ENCODE measurements around the gene PEF1.
A peak's percentile ranks its signal among the peaks of the same experiment; 100 is the strongest.

PEF1 gene

DNA sequence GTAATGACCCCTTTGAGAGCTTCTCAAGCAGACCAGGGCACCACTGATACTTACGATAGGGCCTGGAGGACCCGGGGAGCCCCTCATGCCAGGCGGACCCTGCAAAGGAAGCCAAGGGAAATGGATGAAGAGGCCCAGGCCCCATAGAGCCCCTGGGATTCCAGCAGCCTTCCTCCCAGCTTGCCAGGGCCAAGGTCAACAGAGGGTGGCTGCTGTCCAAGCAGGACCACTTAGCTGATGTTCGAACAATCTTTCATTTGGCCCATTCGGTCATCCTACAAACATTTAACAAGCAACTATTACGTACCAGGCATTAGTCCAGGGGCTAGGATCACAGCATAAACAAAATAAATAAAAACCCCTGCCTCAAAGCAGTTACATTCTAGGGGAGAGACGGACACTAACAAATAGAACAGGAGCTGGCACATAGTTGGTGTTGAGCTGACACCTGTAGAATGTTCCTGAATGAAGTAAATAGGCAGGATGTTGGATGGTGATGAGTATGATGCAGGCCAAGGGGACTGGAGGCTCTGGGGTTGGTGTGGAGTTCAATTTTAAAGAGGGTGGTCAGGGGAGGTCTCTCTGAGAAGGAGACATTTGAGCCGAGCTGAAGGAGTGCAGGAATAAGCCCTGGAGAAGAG lies 27.0 kb upstream of the PEF1 start:
- DNase-seq (ENCODE audit: low spot score), result no peak

DNA sequence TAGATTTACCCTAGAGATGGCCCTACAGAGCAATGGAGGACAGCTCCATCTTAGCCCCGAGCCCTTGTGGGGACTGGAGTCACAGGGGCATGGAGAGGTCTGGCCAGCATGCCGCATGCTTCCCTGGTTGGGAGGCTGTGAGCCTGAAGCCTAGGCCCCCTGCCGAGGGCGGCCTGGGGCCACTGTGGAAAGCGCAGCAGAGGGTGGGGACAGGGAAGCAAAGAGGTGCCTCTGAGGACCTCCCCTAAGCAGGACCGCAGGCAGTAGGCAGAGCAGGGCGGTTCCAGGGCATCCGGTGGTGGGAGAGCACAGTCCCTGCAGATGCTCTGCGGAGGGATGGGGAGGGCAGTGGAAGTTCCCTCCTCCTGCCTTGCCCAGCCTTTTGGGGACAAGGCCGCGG lies 26.5 kb upstream of the PEF1 start:
- DNase-seq (ENCODE audit: low spot score), result no peak

DNA sequence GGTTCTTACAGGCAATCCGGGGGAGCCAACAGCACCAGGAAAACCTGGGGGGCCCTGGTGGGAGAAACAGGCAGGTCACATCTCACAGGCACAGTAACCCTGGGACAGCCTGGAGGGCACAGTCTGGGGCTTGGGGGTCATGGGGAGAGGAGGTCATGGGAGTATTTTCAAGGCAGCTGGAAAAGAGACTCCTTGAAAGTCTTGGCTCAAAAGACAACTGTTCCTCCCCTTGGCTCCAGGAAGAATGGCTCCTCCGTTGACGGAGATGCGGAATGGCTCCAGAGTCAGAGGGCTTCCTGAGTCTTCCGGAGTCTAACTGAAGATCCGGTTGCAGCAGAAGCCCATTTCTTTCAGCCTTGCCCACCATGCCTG lies 25.9 kb upstream of the PEF1 start:
- no peak for DNase-seq (ENCODE audit: low spot score)

DNA sequence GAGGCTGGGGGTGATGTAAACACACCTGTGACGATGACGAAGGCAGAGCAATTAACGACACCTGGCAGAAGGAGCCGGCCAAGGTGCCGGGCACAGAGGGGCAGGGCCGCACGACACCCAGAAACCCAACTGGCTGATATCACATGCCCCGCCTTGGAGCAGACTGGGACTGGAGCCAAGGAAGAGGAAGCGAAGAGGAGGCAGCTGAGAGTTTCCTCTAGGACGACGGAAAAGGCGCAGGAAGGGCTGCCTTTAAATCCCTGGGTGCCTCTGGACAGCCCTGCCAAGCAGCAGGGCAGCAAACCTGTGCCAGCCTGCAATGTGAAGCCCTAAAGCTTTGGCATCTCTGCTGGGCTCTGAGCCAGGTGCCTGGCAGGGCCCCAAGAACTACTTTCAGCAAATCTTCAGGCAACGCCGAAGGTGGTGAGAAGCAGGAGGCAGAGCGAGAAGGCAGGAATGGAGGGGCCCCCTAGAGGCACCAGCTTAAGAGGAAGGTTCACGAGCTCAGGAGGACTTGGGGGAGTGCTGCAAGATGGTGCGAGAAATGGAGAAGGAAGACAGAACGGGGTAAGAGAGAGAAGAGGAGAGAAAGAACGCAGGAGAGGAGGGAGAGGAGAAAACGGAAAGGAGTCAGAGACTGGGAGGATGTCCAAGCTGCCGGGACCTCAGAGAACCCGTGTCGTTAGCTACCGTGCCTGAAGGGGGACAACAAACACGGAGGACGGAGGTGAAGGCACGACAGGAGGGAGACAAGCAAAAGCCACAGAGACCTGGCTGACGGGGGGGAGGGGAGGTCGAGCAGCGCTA lies 25.3 kb upstream of the PEF1 start:
- DNase-seq (ENCODE audit: low spot score), result no peak

DNA sequence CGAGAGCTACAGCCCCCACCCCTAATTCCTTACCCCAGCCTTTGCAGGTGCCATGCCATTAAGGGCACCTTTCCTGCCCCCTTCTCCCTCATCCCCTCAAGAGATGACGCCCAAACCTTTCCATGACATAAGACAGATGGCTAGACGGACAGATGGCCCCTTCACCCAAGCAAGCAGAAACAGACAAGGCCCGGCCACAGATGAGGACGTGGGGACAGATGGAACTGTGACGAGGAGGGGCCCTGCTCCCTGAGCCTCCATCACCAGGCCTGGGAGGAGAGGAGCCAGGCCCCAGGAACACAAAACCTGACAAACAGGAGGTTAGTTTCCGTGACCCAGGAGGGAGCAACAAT lies 24.7 kb upstream of the PEF1 start:
- DNase-seq (ENCODE audit: low spot score), result no peak

DNA sequence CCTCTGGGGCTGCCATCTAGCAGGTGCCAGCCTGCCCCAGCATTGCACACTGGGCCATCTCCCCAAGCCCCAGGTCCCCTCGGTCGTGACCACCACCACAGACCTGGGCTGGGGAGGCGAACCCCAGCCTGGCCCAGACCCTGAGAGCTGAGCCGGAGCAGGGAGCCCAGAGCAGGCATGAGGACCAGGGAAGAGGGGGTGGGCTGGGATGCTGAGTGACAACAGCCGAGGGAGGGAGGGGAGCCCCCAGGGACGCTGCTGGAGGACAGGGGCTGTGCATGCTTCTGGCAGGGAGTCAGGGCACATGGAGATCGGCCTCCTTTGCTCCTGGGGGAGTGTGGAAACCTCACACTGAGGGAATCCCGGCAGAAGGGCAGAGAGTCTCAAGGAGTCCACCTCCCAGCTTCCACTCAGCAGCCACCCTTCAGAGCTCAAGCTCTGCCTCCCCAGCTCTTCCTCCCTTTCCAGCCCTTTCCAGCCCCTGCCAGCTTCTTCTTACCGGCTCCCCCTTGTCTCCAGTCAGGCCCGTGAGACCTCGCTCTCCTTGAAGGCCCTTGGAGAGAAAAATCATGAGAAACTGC lies 23.7 kb upstream of the PEF1 start:
- DNase-seq (ENCODE audit: low spot score), result no peak

DNA sequence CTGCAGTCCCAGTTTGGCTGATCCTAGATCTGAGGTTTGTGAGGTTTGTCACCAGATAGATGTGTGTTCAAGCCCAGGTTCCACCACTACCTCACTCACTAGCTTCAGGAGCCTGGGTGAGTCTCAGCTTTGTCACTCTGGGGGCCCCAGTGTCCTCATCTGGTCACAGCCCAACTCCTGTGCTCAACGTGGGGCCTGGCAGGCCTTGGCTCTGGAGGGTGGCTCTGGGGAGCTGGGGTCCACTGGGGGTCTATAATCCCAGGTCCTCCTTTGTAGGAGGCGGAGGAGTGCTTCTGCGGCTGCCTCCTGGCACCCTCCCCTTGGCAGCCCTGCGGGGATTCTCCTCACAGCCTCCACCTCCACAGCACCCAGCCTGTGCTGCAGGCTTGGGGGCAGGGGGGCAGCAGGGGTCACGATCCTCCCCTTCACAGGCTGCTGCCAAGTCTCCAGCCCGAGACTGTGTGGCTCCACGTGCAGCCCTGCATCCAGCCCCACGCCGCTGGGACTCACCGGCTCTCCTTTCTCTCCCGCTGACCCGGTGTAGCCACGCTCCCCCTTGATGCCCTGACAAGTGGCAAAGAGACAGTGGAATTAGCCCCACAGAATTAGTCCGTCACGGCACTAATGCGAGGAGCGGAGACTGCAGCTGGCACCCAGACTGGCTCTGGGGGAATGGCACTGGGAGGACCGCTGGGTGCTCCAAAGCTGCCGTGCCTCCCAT lies 22.5 kb upstream of the PEF1 start:
- DNase-seq (ENCODE audit: low spot score), result no peak

DNA sequence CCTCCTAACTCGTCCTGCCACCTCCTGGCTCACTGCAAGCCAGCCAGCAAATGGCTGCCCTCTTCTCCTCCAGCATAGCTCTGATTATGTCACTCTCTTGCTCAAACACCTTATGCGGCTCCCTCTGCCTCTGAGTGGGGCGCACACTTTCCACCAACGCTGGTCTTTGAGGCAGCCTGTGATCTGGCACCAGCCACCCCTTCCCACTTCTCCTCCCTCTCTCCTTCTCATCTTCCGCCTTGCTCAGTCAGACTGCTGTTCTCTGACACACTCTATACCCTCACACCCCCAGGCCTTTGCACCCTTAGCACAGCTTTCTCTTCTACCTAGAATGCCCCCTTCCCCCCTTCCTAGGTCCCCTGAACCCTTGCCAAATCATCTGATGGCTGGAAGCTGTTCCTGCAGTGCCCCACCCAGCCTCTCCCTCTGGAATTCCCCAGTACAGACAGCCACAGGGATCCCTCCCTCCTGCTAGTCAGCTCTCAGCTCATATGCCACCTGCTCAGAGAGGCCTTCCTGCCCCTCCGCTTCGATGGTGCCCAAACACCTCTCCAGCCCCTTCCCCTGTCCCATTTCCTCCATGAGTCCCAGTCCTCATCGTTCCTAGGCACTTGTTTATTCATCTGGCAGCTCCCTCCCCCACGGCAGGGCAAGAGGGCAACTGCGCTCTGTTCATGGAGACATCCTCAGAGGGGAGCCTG lies 21.7 kb upstream of the PEF1 start:
- no peak for DNase-seq (ENCODE audit: low spot score)

DNA sequence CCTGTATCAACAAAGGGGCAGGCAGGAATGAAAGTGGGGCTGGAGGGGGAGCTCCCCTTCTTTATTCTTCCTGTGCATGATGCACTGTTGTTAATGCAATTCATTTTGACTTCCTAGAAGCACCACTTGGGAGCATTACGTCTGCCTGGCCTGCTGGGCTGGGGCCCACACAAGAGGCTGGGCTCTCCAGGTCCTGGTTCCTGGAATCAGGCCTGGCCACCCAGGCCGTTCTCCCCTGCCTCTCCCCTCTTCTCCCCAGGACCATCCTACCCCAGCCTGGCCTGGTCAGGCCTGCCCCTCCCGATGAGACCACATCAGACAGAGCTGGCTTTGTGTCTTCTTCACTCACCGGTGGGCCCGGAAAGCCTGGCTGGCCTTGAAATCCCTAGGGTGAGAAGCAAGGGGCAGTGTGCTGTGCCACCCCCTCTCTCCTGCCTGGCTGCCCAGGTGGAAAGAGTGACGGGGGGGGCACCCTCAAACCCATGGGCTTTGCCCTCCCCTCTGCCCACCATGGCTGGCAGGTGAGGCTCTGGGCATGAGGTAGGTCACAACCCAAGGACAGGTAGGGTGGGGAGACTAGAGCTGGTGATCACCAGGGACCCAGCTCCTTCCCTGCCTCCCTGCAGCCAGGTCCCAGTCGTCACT lies 20.7 kb upstream of the PEF1 start:
- DNase-seq (ENCODE audit: low spot score), result no peak

DNA sequence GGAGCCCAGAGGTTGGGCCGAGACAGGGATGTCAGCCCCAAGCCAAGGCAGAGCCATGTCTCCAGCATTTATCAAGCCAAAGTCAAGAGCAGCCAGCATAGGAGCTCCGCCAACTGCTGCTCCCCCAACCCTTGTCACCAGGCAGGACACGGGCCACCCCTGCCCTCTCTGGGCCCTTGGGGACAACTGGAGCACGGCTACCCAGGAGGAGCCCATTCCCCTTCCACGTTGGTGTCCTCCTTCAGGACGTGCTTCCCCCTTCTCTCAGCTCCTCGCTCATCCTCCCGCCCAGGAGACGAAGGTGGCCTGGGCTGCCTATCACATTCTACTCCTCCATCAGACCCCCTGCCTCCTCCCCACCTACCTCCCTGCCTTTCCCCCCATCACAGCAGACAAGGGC lies 19.9 kb upstream of the PEF1 start:
- DNase-seq (ENCODE audit: low spot score), result no peak

DNA sequence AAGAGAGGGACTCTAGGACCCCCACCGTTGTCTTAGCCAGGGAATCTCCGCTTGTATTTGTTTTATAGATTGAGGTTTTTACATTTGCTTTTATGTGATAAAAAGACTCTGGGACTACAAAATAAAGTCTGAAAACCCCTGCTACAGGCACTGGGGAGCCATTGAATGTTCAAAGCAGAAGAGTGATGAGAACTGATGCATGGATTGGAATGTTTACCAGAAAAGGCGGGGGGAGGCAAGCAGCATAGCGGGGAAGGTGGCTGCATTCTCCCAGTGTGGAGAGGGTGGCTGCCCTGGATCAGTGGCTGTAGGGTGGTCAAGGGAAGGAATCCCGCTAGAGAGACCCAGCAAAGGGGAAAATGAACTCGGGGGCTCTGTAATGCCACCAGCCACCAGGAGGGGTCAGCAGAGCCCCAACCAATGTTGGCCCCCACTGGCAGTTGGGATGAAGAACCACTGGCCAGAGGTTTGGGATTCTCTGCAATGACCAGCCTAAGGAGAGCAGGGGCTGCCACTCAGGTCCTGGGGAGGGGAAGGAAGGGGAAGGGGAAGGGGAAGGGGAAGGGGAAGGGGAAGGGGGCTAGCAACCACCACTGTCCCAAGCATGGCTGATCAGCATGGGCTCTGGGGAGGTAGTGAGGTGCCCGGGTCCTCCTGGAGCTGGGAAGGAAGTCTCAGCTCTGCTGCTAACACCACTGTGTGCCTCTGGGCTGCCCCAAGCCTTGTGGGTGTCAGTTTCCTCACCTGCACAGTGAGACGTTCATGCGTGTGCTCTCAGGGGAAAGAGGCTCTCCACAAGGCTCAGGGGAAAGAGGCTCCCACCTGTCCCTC lies 19.2 kb upstream of the PEF1 start:
- peak; percentile 90 for DNase-seq (ENCODE audit: low spot score)

DNA sequence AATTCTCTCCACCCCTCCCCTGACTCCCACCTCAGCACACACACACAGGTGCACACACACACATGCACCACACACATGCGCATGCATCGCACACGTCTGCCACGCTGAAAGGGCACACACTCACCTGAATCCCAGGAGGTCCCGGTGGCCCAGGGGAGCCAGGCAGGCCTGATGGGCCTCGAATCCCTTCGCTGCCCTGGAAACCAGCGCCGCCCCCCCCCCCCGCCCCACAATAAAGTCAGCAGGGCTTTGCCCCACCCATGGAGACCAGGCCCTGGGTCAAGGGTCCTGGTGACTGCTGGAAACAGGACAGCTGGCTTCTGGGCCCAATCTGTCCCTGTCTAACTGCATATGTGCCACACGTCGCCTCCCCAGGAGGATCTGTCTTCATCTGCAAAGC lies 17.8 kb upstream of the PEF1 start:
- no peak for DNase-seq (ENCODE audit: low spot score)

DNA sequence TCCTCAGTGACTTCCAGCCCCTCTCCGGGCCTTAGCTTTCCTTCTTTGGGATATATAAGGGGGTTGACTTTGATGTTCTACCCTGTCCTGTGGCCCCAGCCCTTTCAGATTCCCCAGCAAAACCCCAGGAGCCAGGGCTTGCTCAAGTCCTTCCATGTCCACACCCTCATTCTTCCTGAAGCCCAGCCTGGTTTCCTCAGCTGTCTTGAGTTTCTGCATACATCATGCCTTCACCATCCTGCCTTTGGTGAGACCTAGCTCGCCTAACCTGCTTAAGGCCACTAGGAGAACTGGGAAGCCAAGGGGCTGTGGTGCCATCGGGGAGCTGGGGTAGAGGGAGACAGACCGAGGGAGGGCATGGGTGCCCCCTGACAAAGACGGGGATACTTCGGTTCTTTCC lies 17.2 kb upstream of the PEF1 start:
- DNase-seq (ENCODE audit: low spot score), result no peak

DNA sequence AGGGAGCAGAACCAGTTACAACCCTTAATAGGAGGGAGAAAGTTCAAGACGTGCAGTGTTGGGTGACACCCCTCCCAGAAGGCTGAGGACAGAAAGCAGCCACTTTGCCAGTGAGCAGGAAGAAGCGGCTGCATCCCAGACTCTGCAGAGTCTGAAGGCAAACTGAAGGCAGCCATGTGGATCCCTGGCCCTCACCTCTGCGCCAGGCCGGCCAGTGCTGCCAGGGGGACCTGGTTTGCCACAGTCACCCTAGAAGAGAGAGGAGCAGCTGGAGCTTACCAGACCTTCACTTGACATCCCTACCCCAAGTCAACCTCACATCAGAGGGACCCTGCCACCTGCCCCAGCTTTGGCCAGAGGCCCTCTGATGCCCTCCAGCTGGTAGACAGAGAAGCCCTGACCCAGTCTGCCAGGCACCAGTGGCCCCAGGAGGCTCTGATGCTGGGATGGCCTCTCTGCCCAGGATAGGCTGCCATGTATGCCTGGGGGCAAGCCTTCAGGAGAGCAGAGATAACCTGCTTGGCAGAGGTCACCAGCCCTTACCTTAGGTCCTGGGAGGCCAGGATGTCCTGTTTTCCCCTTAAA lies 16.3 kb upstream of the PEF1 start:
- DNase-seq (ENCODE audit: low spot score), result no peak

DNA sequence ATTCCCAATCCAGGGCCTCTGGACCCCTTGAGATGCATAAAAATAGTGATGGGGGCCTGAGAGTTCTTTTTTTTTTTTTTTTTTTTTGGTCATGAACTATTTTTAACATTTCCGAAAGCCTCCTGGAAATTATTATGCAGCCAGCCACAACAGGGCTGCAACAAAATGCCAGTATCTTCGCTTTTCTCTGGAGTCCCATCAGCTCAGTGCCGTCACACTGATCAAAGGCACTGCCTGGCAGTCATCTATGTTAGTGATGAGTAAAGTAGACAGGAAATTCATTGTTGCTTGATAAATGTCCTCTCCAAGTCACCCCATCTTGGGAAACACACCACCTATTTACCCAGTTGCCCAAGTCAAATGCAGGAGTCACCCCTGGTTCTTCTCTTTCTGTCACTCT lies 15.2 kb upstream of the PEF1 start:
- no peak for DNase-seq (ENCODE audit: low spot score)

DNA sequence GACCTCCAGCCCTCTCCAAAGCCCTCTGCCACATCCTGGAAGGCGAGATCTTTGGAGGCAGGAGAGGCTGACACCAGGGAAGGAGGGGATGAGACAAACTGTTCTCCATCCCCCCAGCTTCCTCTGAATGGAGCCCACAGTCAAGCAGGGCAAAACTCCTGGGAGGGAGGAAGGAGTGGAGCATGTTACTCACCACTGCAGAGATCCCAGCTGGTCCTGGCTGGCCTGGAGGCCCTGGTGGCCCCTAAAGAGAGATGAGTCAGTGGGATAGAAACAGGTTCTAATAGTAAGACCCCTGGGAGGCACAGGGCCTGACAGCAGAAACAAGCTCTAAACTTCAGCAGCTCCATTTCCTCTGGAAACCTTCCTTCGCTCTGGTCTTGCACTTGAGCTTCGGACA lies 14.0 kb upstream of the PEF1 start:
- DNase-seq (ENCODE audit: low spot score), result no peak

DNA sequence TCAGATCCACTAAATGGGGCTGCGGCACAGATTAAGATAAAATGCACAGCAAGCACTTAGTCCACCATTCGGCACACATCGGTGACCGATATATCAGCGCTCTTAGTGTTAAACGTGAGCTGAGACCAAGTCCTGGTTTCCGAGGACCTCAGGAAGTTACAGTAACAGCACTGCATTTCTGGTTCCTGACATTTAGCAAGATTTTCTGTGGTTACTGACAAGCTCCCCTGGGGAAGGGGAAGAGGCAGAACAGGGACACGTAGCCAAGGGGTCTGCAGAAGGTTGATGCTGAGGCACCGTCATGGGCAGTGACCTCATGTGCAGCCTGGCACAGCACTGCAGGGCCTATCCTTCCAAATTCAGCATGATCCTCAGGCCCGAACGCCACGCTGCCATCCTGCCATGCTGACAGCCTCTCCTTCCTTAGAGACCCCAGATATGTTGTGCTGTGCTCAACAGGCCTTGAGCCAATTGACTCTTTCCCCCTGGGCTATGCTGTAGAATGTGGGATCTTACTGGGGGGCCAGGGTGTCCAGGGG lies 13.4 kb upstream of the PEF1 start:
- no peak for DNase-seq (ENCODE audit: low spot score)

DNA sequence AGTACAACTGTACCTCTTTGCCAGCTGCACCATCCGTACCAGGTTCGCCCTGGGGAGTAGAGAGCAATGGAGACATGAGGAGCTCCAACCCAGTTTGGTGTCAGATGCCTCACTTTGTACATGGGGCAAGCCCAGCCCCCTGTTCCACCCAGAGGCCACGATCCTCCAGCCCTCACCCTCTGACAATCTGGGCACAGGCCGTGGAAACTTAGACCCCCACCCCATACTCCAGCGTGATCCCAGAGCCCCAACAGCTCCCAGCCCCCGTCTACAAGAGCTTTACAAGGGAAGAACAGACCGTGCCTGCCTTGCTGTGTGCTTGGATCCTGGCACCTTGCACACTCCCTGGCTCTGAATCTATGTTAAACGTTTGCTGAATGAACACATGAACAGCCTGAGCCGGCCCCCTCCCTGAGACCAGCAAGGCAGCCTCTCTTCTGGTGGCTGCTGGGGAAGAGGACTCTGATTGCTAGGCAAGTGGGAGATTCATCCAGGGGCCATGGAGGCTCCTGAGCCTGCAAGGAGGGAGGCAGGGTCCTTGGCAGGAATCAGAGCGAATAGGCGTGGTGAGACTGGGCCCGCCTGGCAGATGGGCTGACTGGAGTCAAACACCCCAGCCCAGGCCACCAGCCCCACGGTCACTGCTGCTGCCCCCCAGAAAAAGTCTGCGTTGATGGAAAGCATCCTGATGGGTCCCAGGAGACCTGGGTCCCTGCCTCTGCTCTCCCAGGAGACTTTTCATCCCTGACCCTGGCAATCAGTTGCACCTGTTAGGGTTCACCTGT lies 12.5 kb upstream of the PEF1 start:
- no peak for DNase-seq (ENCODE audit: low spot score)

DNA sequence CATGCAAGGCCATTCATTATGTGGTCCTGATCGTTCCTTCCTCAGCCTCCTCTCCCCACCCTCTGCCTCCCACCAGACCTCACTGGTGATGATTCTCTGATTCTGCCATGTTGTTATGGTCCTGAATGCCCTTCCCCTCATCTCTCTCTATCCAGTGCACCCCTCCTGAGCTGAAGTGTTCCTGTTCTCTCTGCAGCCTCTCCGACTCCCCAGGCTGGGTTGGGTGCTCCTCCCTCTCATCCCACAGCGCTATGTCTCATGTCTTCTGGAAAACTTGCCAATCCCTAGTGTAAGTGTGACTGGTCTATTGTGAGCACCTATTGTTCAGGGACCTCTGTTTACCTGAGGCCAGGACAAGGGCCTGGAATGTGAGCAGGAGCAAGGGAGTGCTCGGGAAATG lies 11.1 kb upstream of the PEF1 start:
- no peak for DNase-seq (ENCODE audit: low spot score)

DNA sequence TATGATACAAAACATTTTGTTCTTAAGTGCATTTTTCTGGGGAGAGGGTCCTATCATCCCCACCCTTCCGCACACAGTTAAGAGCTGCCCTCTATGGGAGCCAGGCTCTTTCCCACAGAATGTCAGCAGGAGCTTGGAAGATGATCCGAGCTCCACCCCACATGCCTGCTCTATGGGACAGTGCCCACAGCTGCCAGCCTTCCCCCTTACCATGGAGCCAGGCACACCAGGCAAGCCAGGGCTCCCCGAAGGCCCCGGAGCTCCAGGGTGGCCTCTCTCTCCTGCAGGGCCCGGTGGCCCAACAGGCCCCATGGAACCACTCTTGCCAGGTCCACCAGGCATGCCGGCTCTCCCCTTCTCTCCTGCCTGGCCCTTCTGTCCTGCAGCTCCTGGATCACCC lies 10.4 kb upstream of the PEF1 start:
- DNase-seq (ENCODE audit: low spot score), result no peak

Measured in HuH-7.5 (cell line).